HG02610 (cell line): Measurements from ENCODE around the gene ADCY9.
"Not testable (repeated sequence)": the region's sequence is repeated elsewhere in the genome, so short reads cannot be mapped to it uniquely, and the experiment has no call there.

ENCODE experiments used
- ATAC-seq: cut with Tn5 transposase; IDR thresholded peaks from one replicate; pipeline ENCODE4 v1.9.1; 2021; ENCODE audit warnings: mild to moderate bottlenecking, moderate library complexity; ENCODE audit not compliant: unreplicated experiment

ADCY9 gene

DNA sequence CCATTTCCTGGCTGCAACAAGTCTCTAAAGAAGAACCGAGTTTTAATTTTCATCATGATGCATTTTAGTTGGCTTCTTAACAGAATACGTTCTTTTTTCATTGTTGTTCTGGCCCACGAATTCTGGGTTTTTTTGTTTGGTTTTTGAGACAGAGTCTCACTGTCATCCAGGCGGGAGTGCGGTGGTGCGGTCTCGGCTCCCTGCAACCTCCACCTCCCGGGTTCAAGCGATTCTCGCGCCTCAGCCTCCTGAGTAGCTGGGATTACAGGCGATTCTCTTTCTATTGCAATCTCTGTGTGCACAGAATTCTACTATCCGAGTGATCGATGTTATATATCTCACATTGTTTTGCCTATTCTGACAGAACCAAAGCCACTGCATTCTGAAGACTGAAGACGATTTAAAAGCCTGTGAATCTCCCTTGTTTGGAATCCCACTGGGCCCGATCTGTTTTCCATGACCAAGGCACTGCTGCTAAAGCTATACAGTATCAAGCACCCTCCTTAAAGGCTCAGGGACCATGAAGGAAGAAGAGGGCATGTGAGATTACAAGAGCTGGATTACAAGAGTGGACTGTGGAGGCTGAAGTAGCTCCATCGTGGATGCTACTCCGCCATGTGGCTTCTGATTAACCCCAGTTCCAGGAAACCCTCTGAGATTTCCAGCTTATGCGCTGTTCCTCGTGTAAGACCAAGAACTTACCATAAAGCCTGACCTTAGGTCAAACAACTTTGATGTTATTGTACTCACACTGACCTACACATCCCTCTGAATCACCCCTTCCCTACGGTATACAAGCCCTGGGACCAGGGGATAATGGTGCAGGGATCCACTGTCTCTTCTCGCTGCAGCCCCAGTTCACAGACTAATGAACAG, 44.3 kb downstream of the ADCY9 start:
- ATAC-seq, result no peak

DNA sequence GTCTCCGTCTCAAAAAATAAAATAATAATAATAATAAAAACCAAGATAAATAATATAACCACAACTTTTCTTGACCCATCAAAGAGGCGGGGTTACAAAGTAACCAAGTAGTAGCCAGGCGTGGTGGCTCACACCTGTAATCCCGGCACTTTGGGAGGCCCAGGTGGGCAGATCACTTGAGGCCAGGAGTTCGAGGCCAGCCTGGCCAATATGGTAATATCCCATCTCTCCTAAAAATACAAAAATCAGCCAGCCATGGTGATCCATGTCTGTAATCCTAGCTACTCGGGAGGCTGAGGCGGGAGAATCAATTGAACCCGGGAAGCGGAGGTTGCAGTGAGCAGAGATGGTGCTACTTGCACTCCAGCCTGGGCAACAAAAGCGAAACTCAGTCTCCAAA, 45.3 kb downstream of the ADCY9 start:
- no peak for ATAC-seq

DNA sequence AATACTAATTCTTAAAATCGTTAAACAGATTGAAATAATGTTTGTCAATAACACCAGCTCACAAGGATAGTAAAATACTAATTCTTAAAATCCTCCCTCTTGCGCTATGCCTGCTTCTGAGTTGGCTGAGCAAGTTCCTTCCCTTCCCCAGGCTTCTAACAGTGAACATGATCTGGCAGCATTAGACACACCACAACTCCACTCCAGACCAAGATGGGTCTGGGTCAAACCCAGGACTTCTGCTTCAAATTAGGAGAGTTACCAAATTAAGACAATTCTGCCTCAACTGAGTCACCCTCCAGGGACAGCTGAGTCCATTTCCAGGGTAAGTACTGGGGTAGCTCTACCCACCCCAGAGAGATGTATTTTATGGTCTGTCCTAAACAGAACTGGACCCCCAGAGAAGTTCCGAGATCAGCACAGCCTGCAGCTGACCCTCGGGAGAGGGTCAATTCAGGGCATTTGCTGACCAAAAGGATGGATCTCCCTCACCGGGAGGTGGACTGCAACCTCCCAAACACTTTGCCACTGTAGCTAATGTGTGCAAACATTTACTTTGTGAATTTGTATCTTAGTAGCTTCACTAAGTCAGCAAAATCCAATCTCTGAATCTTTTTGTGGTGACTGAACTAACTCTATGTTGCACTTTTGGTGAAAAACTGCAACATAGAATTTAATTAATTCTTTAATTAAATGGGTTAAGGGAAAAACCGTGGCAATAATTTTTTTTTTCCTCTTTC, 48.8 kb downstream of the ADCY9 start:
- ATAC-seq, result no peak

DNA sequence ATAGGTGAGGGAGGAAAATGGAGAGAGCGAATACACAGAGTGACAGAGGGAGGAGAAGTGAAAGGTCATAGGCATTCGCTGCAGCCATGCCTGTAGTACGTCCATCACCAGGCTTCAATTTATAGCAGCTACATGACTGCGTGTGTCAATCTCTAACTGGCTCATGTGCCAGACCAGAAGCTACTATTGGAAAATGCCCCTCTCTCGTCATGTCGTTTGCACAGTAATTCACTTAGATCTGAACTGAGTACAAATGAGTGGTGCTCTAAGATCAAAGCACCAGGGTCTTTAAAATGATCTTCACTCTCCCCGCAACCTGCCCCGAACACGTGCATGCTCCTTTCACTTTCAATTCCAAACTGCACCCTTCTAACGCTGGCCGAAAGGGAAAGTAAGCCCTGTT, 51.3 kb downstream of the ADCY9 start:
- ATAC-seq, result no peak

DNA sequence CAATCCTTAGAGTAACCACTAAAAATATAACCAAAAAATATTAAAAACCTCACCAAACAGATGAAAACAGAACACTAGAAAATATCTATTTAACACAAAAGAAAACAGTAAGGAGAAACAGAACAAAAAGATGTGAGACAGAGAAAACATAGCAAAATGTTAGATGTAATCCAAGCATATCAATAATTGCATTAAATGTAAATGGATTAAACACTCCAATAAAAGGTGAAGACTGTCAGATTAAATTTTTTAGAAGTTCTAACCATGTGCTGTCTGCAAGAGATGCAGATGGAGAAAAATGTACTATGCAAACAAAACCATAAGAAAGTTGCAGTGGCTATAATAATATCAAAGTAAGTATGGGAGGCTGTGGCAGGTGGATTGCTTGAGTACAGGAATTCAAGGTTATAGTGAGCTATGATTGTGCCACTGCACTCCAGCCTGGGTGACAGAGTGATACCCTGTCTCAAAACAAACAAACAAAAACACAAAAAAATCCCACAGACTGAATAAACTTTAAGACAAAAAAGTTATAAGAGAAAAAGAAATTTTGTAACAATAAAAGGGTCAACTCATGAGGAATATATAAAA, 53.9 kb downstream of the ADCY9 start:
- ATAC-seq, result no peak

DNA sequence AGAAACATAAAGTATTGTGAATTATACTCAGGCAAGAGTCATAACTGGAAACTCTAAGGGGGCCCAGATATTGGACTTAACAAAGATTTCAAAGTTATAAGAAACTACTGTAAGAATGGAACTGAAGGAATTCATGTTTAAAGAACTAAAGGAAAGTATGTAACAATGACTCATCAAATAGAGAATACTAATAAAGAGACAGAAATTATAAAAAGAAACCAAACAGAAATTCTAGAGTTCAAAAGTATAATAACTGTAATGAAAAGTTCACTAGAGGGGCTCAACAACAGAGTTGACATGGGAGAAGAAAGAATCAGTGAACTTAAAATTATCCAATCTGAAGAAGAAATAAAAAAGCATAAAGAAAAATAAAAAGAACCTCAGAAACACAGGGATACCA, 55.4 kb downstream of the ADCY9 start:
- ATAC-seq, result no peak

DNA sequence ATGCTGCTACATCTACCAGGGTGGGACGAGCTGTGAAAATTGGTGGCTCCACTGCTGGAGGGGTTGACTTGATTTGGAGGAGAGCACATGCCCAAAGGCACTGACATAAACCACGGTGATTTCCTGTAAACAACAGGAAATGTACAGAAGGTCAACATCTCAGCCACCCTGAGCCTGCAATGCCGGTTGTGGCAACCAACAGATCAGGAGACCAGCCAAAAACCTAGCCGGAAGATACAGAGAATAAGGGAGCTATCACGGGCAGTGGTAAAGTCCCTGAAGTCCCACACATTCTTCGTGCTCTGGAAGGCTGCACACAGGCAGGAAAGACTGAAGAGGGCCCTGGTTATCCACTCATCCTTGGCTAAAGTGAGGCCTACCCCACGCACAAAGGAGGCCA, 56.2 kb downstream of the ADCY9 start:
- ATAC-seq, result no peak

DNA sequence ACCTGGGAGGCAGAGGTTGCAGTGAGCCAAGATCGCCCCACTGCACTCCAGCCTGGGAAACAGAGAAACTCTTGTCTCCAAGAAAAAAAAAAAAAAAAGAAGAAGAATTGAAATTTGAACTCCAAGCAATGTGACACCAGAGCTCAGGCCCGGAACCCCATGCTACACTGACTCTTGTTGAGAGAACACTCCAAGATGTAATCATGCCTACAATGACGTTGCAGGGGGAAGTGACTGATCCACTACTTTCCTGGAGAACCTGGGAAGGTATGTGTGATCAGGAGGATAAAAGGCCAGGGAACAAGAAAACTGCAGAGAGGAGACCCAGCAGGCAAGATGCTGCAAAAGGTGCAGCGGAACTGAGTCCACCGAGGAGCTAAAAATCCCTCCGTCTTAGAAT, 57.9 kb downstream of the ADCY9 start:
- no peak for ATAC-seq

DNA sequence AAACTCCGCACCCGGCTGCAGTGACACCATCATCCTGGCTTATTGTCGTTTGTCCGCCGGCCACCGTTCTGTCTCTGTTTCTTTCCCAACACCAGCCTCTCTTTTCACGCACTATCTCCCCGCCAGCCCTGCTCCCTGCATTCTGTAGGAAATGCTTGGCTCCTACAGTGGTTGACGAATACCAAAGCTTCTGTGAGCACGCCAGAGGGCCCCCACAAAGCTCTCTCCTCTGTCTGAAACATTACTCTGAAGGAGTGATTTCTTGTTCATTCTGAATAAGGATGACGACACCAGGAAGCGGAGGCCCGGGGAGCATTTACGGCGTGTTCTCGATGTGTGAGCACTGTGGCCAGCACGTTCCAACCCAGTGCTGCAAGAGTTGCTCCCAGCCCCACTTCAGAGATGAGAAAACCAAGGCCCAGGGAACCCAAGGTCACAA, 58.8 kb downstream of the ADCY9 start:
- ATAC-seq, result no peak

DNA sequence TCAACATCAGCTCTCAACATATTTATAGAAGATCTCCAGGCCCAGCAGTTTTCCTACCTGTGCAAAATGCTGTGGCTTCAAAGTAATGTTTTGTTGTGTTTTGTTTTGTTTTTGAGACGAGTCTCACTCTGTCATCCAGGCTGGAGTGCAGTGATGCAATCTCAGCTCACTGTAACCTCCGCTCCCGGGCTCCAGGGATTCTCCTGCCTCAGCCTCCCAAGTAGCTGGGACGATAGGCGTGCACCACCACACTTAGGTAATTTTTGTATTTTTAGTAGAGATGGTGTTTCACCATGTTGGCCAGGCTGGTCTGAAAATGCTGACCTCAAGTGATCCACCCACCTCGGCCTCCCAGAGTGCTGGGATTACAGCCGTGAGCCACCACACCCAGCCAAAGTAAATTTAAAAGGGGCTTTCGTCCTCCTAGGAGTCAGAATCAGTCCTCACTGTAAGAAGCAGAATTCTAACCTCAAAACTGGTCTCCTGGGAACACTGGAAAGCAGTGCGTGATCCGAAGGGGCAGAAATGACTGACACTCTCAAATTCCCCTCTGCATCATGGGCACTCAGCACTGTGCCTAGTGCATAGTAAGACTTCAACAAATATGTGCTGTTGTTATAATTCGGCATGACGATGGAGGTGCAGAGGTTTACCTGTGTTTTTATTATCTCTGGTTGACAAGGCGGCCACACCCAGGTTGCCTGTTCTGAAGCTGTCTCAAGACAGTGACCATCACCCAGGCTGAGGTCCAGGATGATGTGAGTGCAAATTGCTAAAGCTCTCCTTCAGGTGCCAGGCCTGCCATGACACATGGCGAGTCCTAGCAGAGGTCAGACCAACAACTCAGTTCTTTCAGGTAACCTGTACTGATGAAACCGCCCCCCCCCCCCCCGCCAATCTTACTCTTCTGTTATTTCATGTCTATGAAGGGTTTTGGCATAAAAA, 59.8 kb downstream of the ADCY9 start:
- no peak for ATAC-seq

DNA sequence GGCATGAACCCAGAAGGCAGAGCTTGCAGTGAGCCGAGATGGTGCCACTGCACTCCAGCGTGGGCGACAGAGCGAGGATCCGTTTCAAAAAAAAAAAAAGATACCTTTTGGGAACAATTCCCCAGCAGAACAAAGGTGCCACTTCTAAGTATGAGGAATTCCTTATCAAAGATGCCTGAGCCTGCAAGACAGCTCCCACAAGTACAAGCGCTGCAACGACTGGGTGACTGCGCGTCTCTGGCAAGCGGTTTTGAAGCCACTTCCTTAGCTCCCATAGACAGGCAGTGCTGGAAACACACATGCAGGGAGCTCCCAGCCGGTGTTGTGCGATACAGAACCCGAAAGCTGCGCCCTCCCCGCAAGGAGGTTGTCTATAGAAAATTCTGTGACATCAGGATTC, 60.5 kb downstream of the ADCY9 start:
- ATAC-seq, result no peak

DNA sequence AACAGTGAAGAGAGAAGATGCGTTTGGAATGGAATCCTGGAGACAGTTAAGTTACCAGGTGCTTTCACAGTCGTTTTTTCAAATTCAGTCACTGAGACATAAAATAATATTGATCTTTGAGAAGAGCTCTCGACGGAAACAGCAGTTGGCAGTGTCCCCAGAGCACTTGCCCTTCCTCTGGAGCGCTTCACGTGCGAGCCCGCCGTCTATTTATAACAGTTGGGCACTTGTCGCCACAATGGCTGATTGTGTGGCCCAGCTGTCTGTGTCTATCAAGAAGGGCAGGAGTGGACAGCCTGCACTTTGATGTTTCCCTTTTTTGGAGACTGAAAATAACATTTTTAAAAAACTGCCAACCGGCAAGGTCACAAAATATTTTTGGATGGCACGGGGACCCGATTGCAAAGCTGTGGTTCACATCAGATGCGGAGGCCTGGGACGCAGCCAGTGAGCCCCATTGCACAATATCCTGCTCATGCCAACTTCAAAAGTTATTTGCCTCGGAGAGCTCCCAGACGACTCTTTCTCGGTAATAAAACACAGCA, 62.9 kb downstream of the ADCY9 start:
- ATAC-seq, result no peak

DNA sequence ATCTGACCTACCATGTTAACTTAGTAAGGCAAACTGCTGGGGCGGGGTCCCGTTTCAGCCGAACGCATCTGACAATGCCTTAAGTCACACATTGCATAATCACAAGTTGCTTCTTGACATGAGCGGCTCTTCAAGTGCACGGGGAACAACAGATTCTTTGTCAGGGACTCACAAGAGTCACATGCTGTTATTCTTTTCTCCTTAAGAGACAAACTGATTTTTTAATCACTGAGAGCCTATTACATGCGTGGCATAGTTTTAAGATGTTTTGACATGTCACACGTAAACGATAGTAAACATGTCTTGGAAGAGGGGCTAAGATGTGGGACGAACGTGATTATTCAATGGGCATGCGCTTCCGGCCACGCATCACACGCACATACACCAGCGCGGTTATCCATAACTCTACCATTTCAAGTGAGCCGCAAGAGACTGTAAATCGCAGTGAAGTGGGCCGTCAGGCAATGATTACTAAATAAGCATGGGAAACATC, 63.4 kb downstream of the ADCY9 start:
- no peak for ATAC-seq

DNA sequence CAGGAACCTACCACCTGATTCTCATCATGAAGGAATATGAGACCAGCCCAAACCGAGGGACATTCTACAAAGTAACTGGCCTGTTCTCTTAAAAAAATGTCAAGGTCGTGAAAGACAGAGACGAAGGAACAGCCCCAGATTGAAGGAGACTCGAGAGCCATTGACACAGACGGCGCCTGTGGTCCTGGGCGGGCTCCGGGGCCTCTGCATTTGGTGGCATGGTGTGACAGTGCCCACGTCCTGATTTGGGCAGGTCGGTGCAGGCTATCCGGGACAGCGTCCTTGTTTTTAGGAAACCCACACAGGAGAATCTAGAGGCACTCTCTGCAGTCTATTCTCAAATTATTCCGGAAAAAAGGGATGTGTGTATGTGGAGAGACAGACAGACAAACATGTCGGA, 64.1 kb downstream of the ADCY9 start:
- no peak for ATAC-seq

DNA sequence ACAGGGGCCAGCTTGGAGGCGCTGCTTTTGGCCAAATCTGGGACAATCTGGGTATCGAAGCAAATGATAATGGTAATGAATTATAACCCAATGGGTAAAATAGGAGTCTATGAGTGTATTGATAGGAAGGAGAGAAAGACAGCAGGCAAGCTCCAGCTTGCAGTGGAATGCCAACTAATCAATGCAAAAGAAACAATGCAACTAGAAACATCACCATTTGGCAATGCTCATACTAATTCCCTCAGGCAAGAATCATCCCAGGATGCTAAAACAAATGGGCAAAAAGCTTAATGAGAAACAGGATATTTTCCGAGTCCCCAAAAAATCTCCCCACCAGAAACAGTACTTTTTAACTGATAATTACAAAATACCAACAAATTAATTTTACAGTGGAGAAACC, 64.7 kb downstream of the ADCY9 start:
- no peak for ATAC-seq

DNA sequence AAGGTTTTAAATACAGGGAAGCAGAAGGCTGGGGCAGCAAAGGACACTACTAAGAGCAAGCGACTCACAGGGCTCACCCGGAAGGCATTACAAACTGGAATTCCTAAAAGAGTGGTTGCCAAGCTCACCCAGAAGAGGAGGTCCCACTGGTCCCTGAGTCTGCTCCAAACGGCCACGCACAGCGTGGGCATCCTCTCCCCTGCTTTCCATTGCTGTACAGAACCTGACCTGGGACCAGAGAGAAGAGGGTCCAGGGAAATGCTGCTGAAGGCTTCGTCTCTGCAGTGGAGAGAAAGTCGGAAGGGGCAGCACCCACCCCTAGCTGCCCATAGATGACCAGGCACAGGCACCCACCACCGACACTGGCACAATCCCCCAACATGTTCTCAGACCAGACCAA, 67.2 kb downstream of the ADCY9 start:
- no peak for ATAC-seq

DNA sequence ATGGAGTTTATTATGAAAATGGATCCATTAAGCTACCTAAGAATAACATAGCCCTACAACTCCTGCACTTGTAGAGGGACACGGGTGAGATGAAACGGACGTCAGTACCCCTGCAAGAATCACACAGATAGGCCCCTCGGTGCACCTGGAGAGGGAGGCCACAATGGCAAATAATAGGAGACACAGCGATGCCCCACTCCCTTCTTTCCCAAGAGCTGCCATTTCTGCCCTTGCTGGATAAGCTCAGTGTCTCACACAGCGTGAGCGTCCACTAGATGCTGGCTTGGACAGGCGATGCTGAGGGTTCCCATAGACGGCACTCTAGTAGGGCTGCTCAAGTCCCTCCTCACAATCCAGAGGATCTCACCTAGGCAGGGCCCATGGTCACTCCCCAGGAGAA, 67.8 kb downstream of the ADCY9 start:
- ATAC-seq, result no peak

DNA sequence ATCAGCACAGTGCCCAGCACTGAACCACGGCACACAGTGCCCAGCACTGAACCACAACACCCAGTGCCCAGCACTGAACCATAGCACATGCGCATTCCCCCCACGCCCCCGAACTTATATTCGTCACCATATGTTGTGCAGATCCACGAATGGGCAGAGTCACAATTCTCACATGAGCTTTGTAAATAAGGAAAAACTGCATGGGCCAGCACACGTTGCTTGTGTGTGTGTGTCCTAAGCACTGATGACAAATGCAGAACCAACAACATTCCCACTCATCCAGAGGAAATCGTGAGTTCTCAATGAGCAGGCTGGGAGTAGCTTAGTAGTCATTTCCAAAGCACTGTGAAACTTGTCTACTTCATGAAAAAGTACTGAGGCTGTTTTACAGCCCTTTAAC, 70.0 kb downstream of the ADCY9 start:
- ATAC-seq, result no peak

DNA sequence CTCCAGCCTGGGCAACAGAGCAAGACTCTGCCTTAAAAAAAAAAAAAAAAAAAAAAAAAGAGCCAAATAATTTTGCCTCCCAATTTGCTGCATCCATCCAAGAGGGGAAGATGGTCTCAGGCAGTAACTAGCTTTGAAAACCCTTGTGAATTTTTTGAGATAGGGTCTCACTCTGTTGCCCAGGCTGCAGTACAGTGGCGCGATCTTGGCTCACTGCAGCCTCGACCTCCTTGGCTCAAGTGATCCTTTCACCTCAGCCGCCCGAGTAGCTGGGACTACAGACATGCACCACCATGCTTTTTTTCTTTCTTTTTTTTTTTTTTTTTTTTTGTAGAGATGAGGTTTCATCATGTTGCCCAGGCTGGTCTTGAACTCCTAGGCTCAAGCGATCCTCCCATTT, 70.7 kb downstream of the ADCY9 start:
- not testable (repeated sequence) for ATAC-seq

DNA sequence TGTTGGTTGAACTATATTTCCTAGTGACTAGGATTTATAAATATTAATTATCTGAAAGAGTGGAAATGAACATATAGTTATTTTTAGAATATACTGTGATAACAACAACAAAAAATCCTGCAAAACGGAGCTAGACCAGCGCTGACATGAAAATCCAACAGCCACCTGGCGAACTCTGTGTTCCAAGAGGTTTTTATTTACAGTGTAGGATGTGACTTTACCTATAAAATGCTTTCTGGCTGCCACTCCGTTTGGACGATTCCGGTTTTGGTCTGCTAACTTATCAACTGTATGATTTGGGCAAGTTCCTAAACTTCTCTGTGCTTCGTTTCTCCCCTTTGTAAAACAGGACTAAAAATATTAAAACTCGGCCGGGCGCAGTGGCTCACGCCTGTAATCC, 73.7 kb downstream of the ADCY9 start:
- ATAC-seq, result no peak
